HepG2 (cell line): ENCODE data around the gene TBC1D24. TPM values are rescaled to one million over a fixed set of nuclear protein-coding genes. Genes with fewer than 3 reads are reported as not detected.

ENCODE experiments used
- BRF2 ChIP-seq: sonication (generic); formaldehyde crosslinking; IDR thresholded peaks from 2 replicates; pipeline ENCODE4 v1.8.1; 2022; ENCODE audit warnings: mild to moderate bottlenecking, missing genetic modification reagents
- ELF1 ChIP-seq: sonication (generic); formaldehyde crosslinking; IDR thresholded peaks from 2 replicates; pipeline ENCODE4 v1.4.0; 2020; ENCODE audit warnings: missing genetic modification reagents
- FIP1L1 ChIP-seq: fragments of 200-400 bp; formaldehyde crosslinking; IDR thresholded peaks from 2 replicates; pipeline ENCODE4 v1.6.1; 2018; ENCODE audit warnings: low read depth, mild to moderate bottlenecking, low read length, moderate library complexity, borderline replicate concordance; ENCODE audit not compliant: insufficient read depth
- FOXP1 ChIP-seq, 2 experiments: fragments of 450-650 bp in 1 of 2; IDR thresholded peaks; 2 replicates each; pipeline ENCODE4 v1.6.1; 2017 to 2018; ENCODE audit warnings: antibody characterized with exemption in 1 of 2
- GMEB1 ChIP-seq: sonication (generic); formaldehyde crosslinking; IDR thresholded peaks from 2 replicates; pipeline ENCODE4 v1.5.1; 2020; ENCODE audit warnings: missing genetic modification reagents, mild to moderate bottlenecking, borderline replicate concordance
- NFIC ChIP-seq: IDR thresholded peaks from 2 replicates; pipeline ENCODE4 v1.6.1; 2012; ENCODE audit warnings: mild to moderate bottlenecking, low read length, inconsistent platforms
- PLSCR1 ChIP-seq: sonication (generic); formaldehyde crosslinking; IDR thresholded peaks from 2 replicates; pipeline ENCODE4 v1.5.0; 2020; ENCODE audit warnings: missing genetic modification reagents, mild to moderate bottlenecking, borderline replicate concordance
- POLR2A ChIP-seq, 2 experiments: IDR thresholded peaks; 2 replicates each; pipeline ENCODE4 v1.6.1; 2011; ENCODE audit warnings: low read depth in 2 of 2, low read length in 2 of 2, mild to moderate bottlenecking in 1 of 2, moderate library complexity in 1 of 2; ENCODE audit not compliant: insufficient read depth in 1 of 2
- POLR2AphosphoS5 ChIP-seq: IDR thresholded peaks from 2 replicates; pipeline ENCODE4 v1.6.1; 2012; ENCODE audit warnings: low read depth, low read length
- RBAK ChIP-seq: sonication (generic); formaldehyde crosslinking; IDR thresholded peaks from 2 replicates; pipeline ENCODE4 v1.5.1; 2020; ENCODE audit warnings: mild to moderate bottlenecking, missing genetic modification reagents
- SP1 ChIP-seq, 2 experiments: fragments of 450-650 bp in 1 of 2; sonication (generic) in 1 of 2; formaldehyde crosslinking in 1 of 2; IDR thresholded peaks; 2 replicates each; pipeline versions ENCODE4 v1.4.0 to v1.6.1; 2016 to 2020; ENCODE audit warnings: missing genetic modification reagents in 1 of 2
- YY1 ChIP-seq: IDR thresholded peaks from 2 replicates; pipeline ENCODE4 v1.6.1; 2011; ENCODE audit warnings: low read length, low read depth, moderate library complexity, mild to moderate bottlenecking; ENCODE audit not compliant: insufficient read depth, insufficient replicate concordance
- ZC3H4 ChIP-seq: sonication (generic); formaldehyde crosslinking; IDR thresholded peaks from 2 replicates; pipeline ENCODE4 v1.4.0; 2020; ENCODE audit warnings: missing genetic modification reagents, borderline replicate concordance
- ZFY ChIP-seq: sonication (generic); formaldehyde crosslinking; IDR thresholded peaks from 2 replicates; pipeline ENCODE4 v1.4.0; 2020; ENCODE audit warnings: missing genetic modification reagents
- ZNF558 ChIP-seq: sonication (generic); formaldehyde crosslinking; IDR thresholded peaks from 2 replicates; pipeline ENCODE4 v1.9.0; 2022; ENCODE audit warnings: mild to moderate bottlenecking, missing genetic modification reagents, borderline replicate concordance
- ZNF605 ChIP-seq: sonication (generic); formaldehyde crosslinking; IDR thresholded peaks from 2 replicates; pipeline ENCODE4 v1.8.0; 2022; ENCODE audit warnings: mild to moderate bottlenecking, missing genetic modification reagents
- ZNF788 ChIP-seq: sonication (generic); formaldehyde crosslinking; IDR thresholded peaks from 2 replicates; pipeline ENCODE4 v1.5.0; 2020; ENCODE audit warnings: mild to moderate bottlenecking, missing genetic modification reagents, borderline replicate concordance
- ZSCAN21 ChIP-seq: sonication (generic); formaldehyde crosslinking; IDR thresholded peaks from 2 replicates; pipeline ENCODE4 v1.8.0; 2022; ENCODE audit warnings: mild to moderate bottlenecking, missing genetic modification reagents, moderate library complexity, borderline replicate concordance
- ZSCAN9 ChIP-seq: IDR thresholded peaks from 2 replicates; pipeline ENCODE4 v1.6.1; 2016; ENCODE audit warnings: borderline replicate concordance
- polyA plus RNA-seq, 8 experiments: library from polyadenylated mRNA; depleted of rRNA in 3 of 8; stranded (reverse) in 7 of 8; unstranded in 1 of 8; fragments of >200 nt; fragmentation: Illumina TruSeq in 4 of 8; extraction: Trizol in 4 of 8; gene quantifications; 2 replicates each; pipeline versions ENCODE4 v1.2.1 to v1.2.3, GENCODE V29; 2011 to 2016; ENCODE audit warnings: low read depth in 4 of 8, missing spikeins in 1 of 8, mixed read lengths in 1 of 8; ENCODE audit not compliant: insufficient read depth in 1 of 8
- total RNA-seq, 5 experiments: library from RNA; depleted of rRNA; stranded (reverse); fragments of >200 nt; fragmentation: Illumina TruSeq; extraction: Trizol; gene quantifications; 2 replicates each; pipeline ENCODE4 v1.2.3, GENCODE V29; 2016; ENCODE audit warnings: low read depth in 1 of 5
- TF ChIP-seq, protein P1 (sequence below): sonication (generic); formaldehyde crosslinking; IDR thresholded peaks from 2 replicates; pipeline ENCODE4 v1.4.0; 2020; ENCODE audit warnings: missing genetic modification reagents, borderline replicate concordance
- TF ChIP-seq, protein P2 (sequence below): sonication (generic); formaldehyde crosslinking; IDR thresholded peaks from 2 replicates; pipeline ENCODE4 v1.4.0; 2020; ENCODE audit warnings: missing genetic modification reagents, mild to moderate bottlenecking, borderline replicate concordance

TBC1D24 gene
- total and polyA plus RNA-seq, 2 of the 13 experiments (the other 11 are each of a cell fraction or from before 2014, with no cell fraction given) = 7.7 to 13.7 TPM

DNA sequence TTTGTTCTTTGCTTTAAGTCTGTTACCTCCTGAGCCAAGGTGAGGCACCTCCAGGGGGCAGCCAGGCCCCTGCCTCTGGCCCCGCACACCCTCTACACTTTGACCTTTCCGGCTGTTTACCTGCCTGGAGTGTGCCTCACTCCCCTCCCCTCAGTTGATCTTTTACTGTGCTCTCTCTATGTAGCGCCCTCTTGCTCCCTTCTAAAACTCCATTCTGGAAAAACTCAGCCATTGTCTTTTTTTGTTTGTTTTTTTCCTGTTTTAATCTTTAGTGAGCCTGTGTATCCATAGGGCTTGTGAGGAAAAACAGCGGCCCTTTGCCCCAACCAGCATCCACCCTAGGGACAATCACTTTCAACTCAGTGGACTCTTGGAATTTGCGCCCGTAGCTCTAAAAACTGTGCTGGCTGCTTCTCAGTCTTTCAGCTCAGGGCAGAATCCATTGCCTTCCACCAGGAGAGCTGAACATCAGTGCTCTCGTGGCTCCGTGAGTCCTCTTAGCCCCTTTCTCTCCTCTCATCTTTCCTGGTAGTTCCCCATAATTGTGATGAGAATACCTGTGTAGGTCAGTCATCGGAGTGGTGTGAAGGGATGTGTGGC lies 49.5 kb downstream of the TBC1D24 start (continued):
- TF ChIP-seq ZNF558 (0 out of 2 replicates have a peak, but pooled peaks have one; percentile 71), SP1 (IDR thresholded peaks at IDR 0.05) (no peak), SP1 (CRISPR knock-in tag; IDR thresholded peaks at IDR 0.05) (peak; percentile 36; the same call in 1 of the 2 replicates), POLR2AphosphoS5 (peak; percentile 68), ZFY (CRISPR knock-in tag) (peak; percentile 14; the same call in 1 of the 2 replicates), ZNF605 (CRISPR knock-in tag) (peak; percentile 39; the same call in 1 of the 2 replicates), ZSCAN9 (CRISPR knock-in tag) (peak; percentile 55; the same call in 1 of the 2 replicates), ZNF788 (peak; percentile 37; the same call in 1 of the 2 replicates), FOXP1 (IDR thresholded peaks at IDR 0.05) (peak; percentile 84), FOXP1 (CRISPR knock-in tag; IDR thresholded peaks at IDR 0.05) (peak; percentile 97), PLSCR1 (CRISPR knock-in tag) (no peak), ZSCAN21 (CRISPR knock-in tag) (no peak; the same call in 1 of the 2 replicates), BRF2 (CRISPR knock-in tag) (0 out of 2 replicates have a peak, but pooled peaks have one; percentile 75), FIP1L1 (no peak), ELF1 (CRISPR knock-in tag) (peak; percentile 20; the same call in 1 of the 2 replicates), NFIC (peak; percentile 68; the same call in 1 of the 2 replicates), GMEB1 (CRISPR knock-in tag) (peak; percentile 73; the same call in 1 of the 2 replicates), POLR2A (IDR thresholded peaks at IDR 0.05; ENCODE audit: insufficient read depth in 1 of 2, low read depth in 2 of 2, low read length in 2 of 2) (peak in 1 of 2 experiments; percentile 71; a peak in 2 of 4 replicates), RBAK (no peak), ZC3H4 (CRISPR knock-in tag) (no peak), YY1 (peak; percentile 41)
- TF ChIP-seq, protein P1, sequence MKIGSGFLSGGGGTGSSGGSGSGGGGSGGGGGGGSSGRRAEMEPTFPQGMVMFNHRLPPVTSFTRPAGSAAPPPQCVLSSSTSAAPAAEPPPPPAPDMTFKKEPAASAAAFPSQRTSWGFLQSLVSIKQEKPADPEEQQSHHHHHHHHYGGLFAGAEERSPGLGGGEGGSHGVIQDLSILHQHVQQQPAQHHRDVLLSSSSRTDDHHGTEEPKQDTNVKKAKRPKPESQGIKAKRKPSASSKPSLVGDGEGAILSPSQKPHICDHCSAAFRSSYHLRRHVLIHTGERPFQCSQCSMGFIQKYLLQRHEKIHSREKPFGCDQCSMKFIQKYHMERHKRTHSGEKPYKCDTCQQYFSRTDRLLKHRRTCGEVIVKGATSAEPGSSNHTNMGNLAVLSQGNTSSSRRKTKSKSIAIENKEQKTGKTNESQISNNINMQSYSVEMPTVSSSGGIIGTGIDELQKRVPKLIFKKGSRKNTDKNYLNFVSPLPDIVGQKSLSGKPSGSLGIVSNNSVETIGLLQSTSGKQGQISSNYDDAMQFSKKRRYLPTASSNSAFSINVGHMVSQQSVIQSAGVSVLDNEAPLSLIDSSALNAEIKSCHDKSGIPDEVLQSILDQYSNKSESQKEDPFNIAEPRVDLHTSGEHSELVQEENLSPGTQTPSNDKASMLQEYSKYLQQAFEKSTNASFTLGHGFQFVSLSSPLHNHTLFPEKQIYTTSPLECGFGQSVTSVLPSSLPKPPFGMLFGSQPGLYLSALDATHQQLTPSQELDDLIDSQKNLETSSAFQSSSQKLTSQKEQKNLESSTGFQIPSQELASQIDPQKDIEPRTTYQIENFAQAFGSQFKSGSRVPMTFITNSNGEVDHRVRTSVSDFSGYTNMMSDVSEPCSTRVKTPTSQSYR = peak; percentile 53; the same call in 1 of the 2 replicates
- TF ChIP-seq, protein P2, sequence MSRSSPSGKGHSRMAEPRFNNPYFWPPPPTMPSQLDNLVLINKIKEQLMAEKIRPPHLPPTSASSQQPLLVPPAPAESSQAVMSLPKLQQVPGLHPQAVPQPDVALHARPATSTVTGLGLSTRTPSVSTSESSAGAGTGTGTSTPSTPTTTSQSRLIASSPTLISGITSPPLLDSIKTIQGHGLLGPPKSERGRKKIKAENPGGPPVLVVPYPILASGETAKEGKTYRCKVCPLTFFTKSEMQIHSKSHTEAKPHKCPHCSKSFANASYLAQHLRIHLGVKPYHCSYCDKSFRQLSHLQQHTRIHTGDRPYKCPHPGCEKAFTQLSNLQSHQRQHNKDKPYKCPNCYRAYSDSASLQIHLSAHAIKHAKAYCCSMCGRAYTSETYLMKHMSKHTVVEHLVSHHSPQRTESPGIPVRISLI (CRISPR knock-in tag) = peak; percentile 73; the same call in 1 of the 2 replicates
